ENCODE data around the gene GRK6. TPM values are rescaled to one million over a fixed set of nuclear protein-coding genes. Genes with fewer than 3 reads are reported as not detected.

Gene GRK6
- total RNA-seq, 1 experiment from 2014 or later: 75.2 TPM

- Histone ChIP-seq H2BK5ac (ENCODE audit: insufficient read length, low read length) (no peak overlapping the region), H2BK12ac (ENCODE audit: insufficient read length, low read depth, low read length) (no peak overlapping the region), H3T11ph (ENCODE audit: low read length) (no peak overlapping the region), H3K18ac (ENCODE audit: insufficient read length, low read depth, low read length) (no peak overlapping the region), H3K9ac (ENCODE audit: extremely low read depth, insufficient read length, low read length) (no peak overlapping the region), H2AK5ac (ENCODE audit: insufficient read length, low read length) (no peak overlapping the region), H3K4me2 (ENCODE audit: insufficient read depth, insufficient read length, low read length) (no peak overlapping the region), H3K9me3 (ENCODE audit: control insufficient read depth, low read depth, low read length) (no peaks in the 10 kb centered on the region), H3K4ac (ENCODE audit: low read depth, low read length) (no peak overlapping the region), H3K14ac (ENCODE audit: insufficient read depth, low read length) (no peak overlapping the region; the same call in 1 of the 2 replicates), H4K8ac (replicated peaks; ENCODE audit: insufficient read length, low read depth, low read length) (no peak overlapping the region), H4K91ac (ENCODE audit: insufficient read length, low read depth, low read length) (no peak overlapping the region), H2BK15ac (ENCODE audit: low read depth, low read length) (no peak overlapping the region), H2BK20ac (ENCODE audit: low read depth, low read length, poor library complexity, severe bottlenecking) (no peak overlapping the region), H3K27ac (ENCODE audit: insufficient read length, low read depth, low read length) (no peak overlapping the region), H3K23me2 (ENCODE audit: insufficient read length, low read depth, low read length, poor library complexity, severe bottlenecking) (no peaks in the 10 kb centered on the region), H3K56ac (ENCODE audit: insufficient read length, low read depth, low read length) (no peak overlapping the region), H2AFZ (ENCODE audit: low read length) (no peak overlapping the region), H4K5ac (ENCODE audit: insufficient read length, low read depth, low read length) (no peak overlapping the region), H3K23ac (ENCODE audit: insufficient read length, low read depth, low read length) (no peak overlapping the region), H3K4me1 (ENCODE audit: insufficient read depth, low read length) (no peaks in the 10 kb centered on the region), H3K79me1 (ENCODE audit: insufficient read depth, low read depth, low read length, poor library complexity, severe bottlenecking) (no peaks in the 10 kb centered on the region), H4K20me1 (ENCODE audit: control insufficient read depth, insufficient read depth, insufficient read length) (no peaks in the 10 kb centered on the region), H3K79me2 (ENCODE audit: insufficient read depth, low read length) (no peaks in the 10 kb centered on the region), H2BK120ac (ENCODE audit: low read depth, low read length, poor library complexity, severe bottlenecking) (no peak overlapping the region), H3K27me3 (ENCODE audit: insufficient read depth, low read length) (no peaks in the 10 kb centered on the region)
- no peaks in the 10 kb centered on the region; a peak in 1 of 5 replicates for H3K9me3 Mint-ChIP-seq
- no peak for DNase-seq
- no peak for TF ChIP-seq CTCF (conservative IDR thresholded peaks at IDR 0.05)
- no peaks in the 10 kb centered on the region for H3K36me3 Mint-ChIP-seq (ENCODE audit: insufficient read depth in 1 of 3, low read depth in 3 of 3)
- no peak overlapping the region for H3K27ac Mint-ChIP-seq
- peaks cover 73% of the 10 kb centered on the region for H3K27me3 Mint-ChIP-seq (ENCODE audit: low read depth)
- no peak overlapping the region for H3K4me3 Mint-ChIP-seq
- peaks cover 0 to 2% of the 10 kb centered on the region in 2 experiments; a peak in 1 of 4 replicates for H3K4me1 Mint-ChIP-seq
- WGBS (ENCODE audit: extremely low coverage, insufficient read length, low lambda C conversion rate): no CpG with 5 or more reads among the region's 8 CpGs
Observed at GRCh38 chr5:177412603-177413233, 13.8 kb upstream of the GRK6 start.
